ENCODE data around the gene PPP1R13L. TPM values are rescaled to one million over a fixed set of nuclear protein-coding genes. Genes with fewer than 3 reads are reported as not detected.
"Not testable (repeated sequence)": the region's sequence is repeated elsewhere in the genome, so short reads cannot be mapped to it uniquely, and the experiment has no call there.

The PPP1R13L gene
- total RNA-seq, 1 donor = 6.9 TPM

GRCh38 chr19:45339629-45340028 is 65.2 kb downstream of the PPP1R13L start:
- Histone ChIP-seq H3K4me3 (ENCODE audit: insufficient read depth, low read length) (no peak overlapping the region), H3K4me2 (ENCODE audit: insufficient read depth, low read length) (no peak overlapping the region), H3K27ac (ENCODE audit: low read depth, low read length) (no peak overlapping the region), H2AFZ (ENCODE audit: low read length) (no peak overlapping the region), H3K36me3 (ENCODE audit: insufficient read depth, low read length) (no peaks in the 10 kb centered on the region), H3K79me2 (ENCODE audit: insufficient read depth, low read length) (no peaks in the 10 kb centered on the region), H3K4me1 (ENCODE audit: insufficient read depth, low read length) (peaks cover 5% of the 10 kb centered on the region), H3K27me3 (ENCODE audit: insufficient read depth, low read length) (peaks cover 15% of the 10 kb centered on the region), H4K20me1 (ENCODE audit: insufficient read depth, low read length) (no peaks in the 10 kb centered on the region), H3K9me3 (ENCODE audit: low read depth, low read length) (no peaks in the 10 kb centered on the region)
- DNase-seq (ENCODE audit: insufficient read length, low spot score, missing footprints) = peak; percentile 58
- TF ChIP-seq CTCF (IDR thresholded peaks at IDR 0.05; ENCODE audit: extremely low read depth, low read depth, low read length) = no peak

GRCh38 chr19:45336696-45337251 is 68.1 kb downstream of the PPP1R13L start:
- Histone ChIP-seq H3K27me3 (ENCODE audit: insufficient read depth, low read length) (peaks cover 13% of the 10 kb centered on the region), H3K4me2 (ENCODE audit: insufficient read depth, low read length) (no peak overlapping the region), H3K27ac (ENCODE audit: low read depth, low read length) (no peak overlapping the region), H3K4me3 (ENCODE audit: insufficient read depth, low read length) (no peak overlapping the region), H3K4me1 (ENCODE audit: insufficient read depth, low read length) (peaks cover 5% of the 10 kb centered on the region), H2AFZ (ENCODE audit: low read length) (no peak overlapping the region), H4K20me1 (ENCODE audit: insufficient read depth, low read length) (no peaks in the 10 kb centered on the region), H3K9me3 (ENCODE audit: low read depth, low read length) (no peaks in the 10 kb centered on the region), H3K36me3 (ENCODE audit: insufficient read depth, low read length) (no peaks in the 10 kb centered on the region), H3K79me2 (ENCODE audit: insufficient read depth, low read length) (no peaks in the 10 kb centered on the region)
- peak; percentile 56 for DNase-seq (ENCODE audit: insufficient read length, low spot score, missing footprints)
- no peak for TF ChIP-seq CTCF (IDR thresholded peaks at IDR 0.05; ENCODE audit: extremely low read depth, low read depth, low read length)

GRCh38 chr19:45334881-45335280 is 70.0 kb downstream of the PPP1R13L start:
- not testable (repeated sequence) for H3K4me3 ChIP-seq (ENCODE audit: insufficient read depth, low read length); H3K27me3 ChIP-seq (ENCODE audit: insufficient read depth, low read length); H3K36me3 ChIP-seq (ENCODE audit: insufficient read depth, low read length); H3K27ac ChIP-seq (ENCODE audit: low read depth, low read length); H3K4me2 ChIP-seq (ENCODE audit: insufficient read depth, low read length); DNase-seq (ENCODE audit: insufficient read length, low spot score, missing footprints); H3K4me1 ChIP-seq (ENCODE audit: insufficient read depth, low read length); H2AFZ ChIP-seq (ENCODE audit: low read length); H4K20me1 ChIP-seq (ENCODE audit: insufficient read depth, low read length); H3K79me2 ChIP-seq (ENCODE audit: insufficient read depth, low read length); H3K9me3 ChIP-seq (ENCODE audit: low read depth, low read length)

- Histone ChIP-seq H3K36me3 (ENCODE audit: insufficient read depth, low read length) (no peaks in the 10 kb centered on the region), H3K9me3 (ENCODE audit: low read depth, low read length) (no peaks in the 10 kb centered on the region), H3K4me1 (ENCODE audit: insufficient read depth, low read length) (peaks cover 5% of the 10 kb centered on the region), H4K20me1 (ENCODE audit: insufficient read depth, low read length) (no peaks in the 10 kb centered on the region), H3K27ac (ENCODE audit: low read depth, low read length) (no peak overlapping the region), H3K79me2 (ENCODE audit: insufficient read depth, low read length) (no peaks in the 10 kb centered on the region), H2AFZ (ENCODE audit: low read length) (no peak overlapping the region), H3K4me3 (ENCODE audit: insufficient read depth, low read length) (no peak overlapping the region), H3K4me2 (ENCODE audit: insufficient read depth, low read length) (no peak overlapping the region), H3K27me3 (ENCODE audit: insufficient read depth, low read length) (no peaks in the 10 kb centered on the region)
- no peak for DNase-seq (ENCODE audit: insufficient read length, low spot score, missing footprints)
- TF ChIP-seq CTCF (IDR thresholded peaks at IDR 0.05; ENCODE audit: extremely low read depth, low read depth, low read length) = no peak
Measured at GRCh38 chr19:45333609-45334303, 71.1 kb downstream of the PPP1R13L start.
